IMR-90 (cell line): Measurements from ENCODE around the gene CDH13. TPM values are rescaled to one million over a fixed set of nuclear protein-coding genes. Genes with fewer than 3 reads are reported as not detected.

Source experiments
- ATAC-seq: fragments of 200-7000 bp; cut with Tn5 transposase; 2 replicates; pipeline ENCODE4 v1.9.1; 2020; ENCODE audit warnings: low read depth, mild to moderate bottlenecking, moderate library complexity
- BruUV-seq: library from RNA; stranded (reverse); fragments of 400-500 nt; replicated peaks from 2 replicates; lab custom pipeline; 2021; lab: Mats Ljungman, UMichigan
- CTCF ChIA-PET: fragments of 300-600 bp; formaldehyde crosslinking; extraction: SDS; loops from one replicate; lab custom pipeline; 2021; ENCODE audit warnings: antibody characterized with exemption; lab: Yijun Ruan, JAX
- POLR2A ChIA-PET: fragments of 300-600 bp; sonication (Branson Sonifier 250); formaldehyde crosslinking; loops from one replicate; lab custom pipeline; 2022; ENCODE audit warnings: antibody characterized with exemption; ENCODE audit not compliant: unreplicated experiment; lab: Charles Lee
- DNase-seq: peaks from one replicate; pipeline ENCODE4 v3.0.0; 2013
- H2AFZ ChIP-seq: replicated peaks from 2 replicates; pipeline ENCODE3; 2013; ENCODE audit warnings: low read length, mild to moderate bottlenecking; ENCODE audit not compliant: poor library complexity
- H2AK5ac ChIP-seq: 2 replicates; pipeline ENCODE4 v1.6.1; 2013; ENCODE audit warnings: low read depth, low read length, inconsistent platforms
- H2AK9ac ChIP-seq: replicated peaks from 2 replicates; pipeline ENCODE3; 2013; ENCODE audit warnings: mild to moderate bottlenecking, low read depth, low read length, moderate library complexity; ENCODE audit not compliant: poor library complexity
- H2BK120ac ChIP-seq: 2 replicates; pipeline ENCODE4 v1.6.1; 2013; ENCODE audit warnings: low read depth, low read length, inconsistent platforms
- H2BK15ac ChIP-seq: 3 replicates; pipeline ENCODE4 v1.6.1; 2013; ENCODE audit warnings: low read depth, low read length, inconsistent platforms
- H2BK20ac ChIP-seq: 2 replicates; pipeline ENCODE4 v1.6.1; 2013; ENCODE audit warnings: low read depth, mild to moderate bottlenecking, inconsistent platforms, low read length, moderate library complexity
- H2BK5ac ChIP-seq: 2 replicates; pipeline ENCODE4 v1.6.1; 2013; ENCODE audit warnings: mild to moderate bottlenecking, low read depth, low read length, inconsistent platforms; ENCODE audit not compliant: poor library complexity, severe bottlenecking
- H3K14ac ChIP-seq: replicated peaks from 2 replicates; pipeline ENCODE4 v1.6.1; 2013; ENCODE audit warnings: low read depth, low read length, inconsistent platforms
- H3K18ac ChIP-seq: 2 replicates; pipeline ENCODE4 v1.6.1; 2013; ENCODE audit warnings: low read depth, low read length, control low read depth
- H3K23ac ChIP-seq: 2 replicates; pipeline ENCODE4 v1.6.1; 2013; ENCODE audit warnings: low read depth, low read length, inconsistent platforms
- H3K27ac ChIP-seq: 2 replicates; pipeline ENCODE4 v1.5.1; 2013; ENCODE audit warnings: mild to moderate bottlenecking, control low read depth, low read length; ENCODE audit not compliant: insufficient read depth
- H3K27me3 ChIP-seq: 2 replicates; pipeline ENCODE4 v1.6.1; 2013; ENCODE audit warnings: low read length; ENCODE audit not compliant: control insufficient read depth, insufficient read depth
- H3K36me3 ChIP-seq: 2 replicates; pipeline ENCODE4 v1.6.1; 2013; ENCODE audit warnings: low read length, mixed read lengths; ENCODE audit not compliant: control insufficient read depth, insufficient read depth
- H3K4ac ChIP-seq: 2 replicates; pipeline ENCODE4 v1.6.1; 2013; ENCODE audit warnings: low read depth, low read length, inconsistent platforms
- H3K4me1 ChIP-seq: 2 replicates; pipeline ENCODE4 v1.6.1; 2013; ENCODE audit warnings: low read length, mixed read lengths; ENCODE audit not compliant: control insufficient read depth, insufficient read depth
- H3K4me2 ChIP-seq: 2 replicates; pipeline ENCODE4 v1.6.1; 2013; ENCODE audit warnings: low read depth, mild to moderate bottlenecking, control low read depth, low read length, moderate library complexity
- H3K4me3 ChIP-seq: 2 replicates; pipeline ENCODE4 v1.5.1; 2013; ENCODE audit warnings: low read depth, mild to moderate bottlenecking, control low read depth, low read length, moderate library complexity; ENCODE audit not compliant: insufficient read depth
- H3K56ac ChIP-seq: 2 replicates; pipeline ENCODE4 v1.6.1; 2013; ENCODE audit warnings: low read length, inconsistent platforms; ENCODE audit not compliant: insufficient read depth; ENCODE audit errors: extremely low read depth
- H3K79me1 ChIP-seq, 2 experiments: 2 replicates each; pipeline ENCODE4 v1.6.1; 2013; ENCODE audit warnings: low read length in 2 of 2, inconsistent platforms in 1 of 2, low read depth in 1 of 2
- H3K9ac ChIP-seq: 2 replicates; pipeline ENCODE4 v1.6.1; 2013; ENCODE audit warnings: low read depth, low read length, control low read depth
- H3K9me1 ChIP-seq: 2 replicates; pipeline ENCODE4 v1.6.1; 2013; ENCODE audit warnings: low read length, inconsistent platforms; ENCODE audit not compliant: insufficient read depth
- H3K9me3 ChIP-seq: 2 replicates; pipeline ENCODE4 v1.6.1; 2013; ENCODE audit warnings: low read length; ENCODE audit not compliant: control insufficient read depth, insufficient read depth
- H4K20me1 ChIP-seq: 2 replicates; pipeline ENCODE4 v1.6.1; 2013; ENCODE audit warnings: low read length, inconsistent platforms; ENCODE audit not compliant: insufficient read depth
- H4K5ac ChIP-seq: 2 replicates; pipeline ENCODE4 v1.6.1; 2013; ENCODE audit warnings: mild to moderate bottlenecking, low read depth, low read length, control low read depth
- H4K8ac ChIP-seq, 2 experiments: 2 replicates each; pipeline ENCODE4 v1.6.1; 2013; ENCODE audit warnings: low read depth in 2 of 2, low read length in 2 of 2, control low read depth in 1 of 2, inconsistent platforms in 1 of 2
- H4K91ac ChIP-seq: 2 replicates; pipeline ENCODE4 v1.6.1; 2013; ENCODE audit warnings: low read depth, low read length, inconsistent platforms; ENCODE audit not compliant: insufficient read depth
- BHLHE40 ChIP-seq: fragments of 150-350 bp; IDR thresholded peaks from 2 replicates; pipeline ENCODE4 v1.6.1; 2016; ENCODE audit warnings: mild to moderate bottlenecking, low read depth, low read length
- CTCF ChIP-seq: conservative IDR thresholded peaks from 2 replicates; pipeline ENCODE4 v1.5.1; 2012; ENCODE audit warnings: mild to moderate bottlenecking, low read depth, low read length, improper control_type of control experiment
- ELK1 ChIP-seq: fragments of 150-350 bp; IDR thresholded peaks from 2 replicates; pipeline ENCODE4 v1.6.1; 2016; ENCODE audit warnings: low read depth, mild to moderate bottlenecking, low read length, moderate library complexity, borderline replicate concordance
- MAFK ChIP-seq: IDR thresholded peaks from 2 replicates; pipeline ENCODE4 v1.6.1; 2012; ENCODE audit warnings: low read depth, low read length, improper control_type of control experiment
- MXI1 ChIP-seq: IDR thresholded peaks from 2 replicates; pipeline ENCODE4 v1.6.1; 2012; ENCODE audit warnings: low read depth, mild to moderate bottlenecking, low read length, moderate library complexity, borderline replicate concordance
- NFE2L2 ChIP-seq: fragments of 150-350 bp; IDR thresholded peaks from 2 replicates; pipeline ENCODE4 v1.6.1; 2016; ENCODE audit warnings: low read depth, mild to moderate bottlenecking, low read length
- POLR2A ChIP-seq: IDR thresholded peaks from 2 replicates; pipeline ENCODE4 v1.6.1; 2012; ENCODE audit warnings: mild to moderate bottlenecking, low read depth, low read length
- RAD21 ChIP-seq: IDR thresholded peaks from 2 replicates; pipeline ENCODE4 v1.6.1; 2012; ENCODE audit warnings: low read length, improper control_type of control experiment
- RFX5 ChIP-seq: IDR thresholded peaks from 2 replicates; pipeline ENCODE4 v1.8.0; 2012; ENCODE audit warnings: low read depth, mild to moderate bottlenecking, low read length, moderate library complexity
- USF2 ChIP-seq: fragments of 150-350 bp; IDR thresholded peaks from 2 replicates; pipeline ENCODE4 v1.6.1; 2017; ENCODE audit warnings: mild to moderate bottlenecking, antibody characterized with exemption, low read length, low read depth
- WGBS, 2 experiments: methylation state at CpG; one replicate each; pipeline versions ENCODE4 v1.1.5 to v1.1.7; 2013; ENCODE audit warnings: missing lambda C conversion rate in 2 of 2; ENCODE audit not compliant: insufficient read length in 1 of 2; ENCODE audit errors: extremely low coverage in 2 of 2; 5-methylcytosine and 5-hydroxymethylcytosine counted together
- dilution Hi-C: fragments of 300-500 bp; cut with HindIII; formaldehyde crosslinking; loops from one replicate; pipeline ENCODE4 v1.14.3; 2018; ENCODE audit warnings: low sequenced_read_pairs; ENCODE audit not compliant: unreplicated experiment
- in situ Hi-C: fragments of 300-500 bp; cut with MboI; formaldehyde crosslinking; loops from 3 replicates; pipeline ENCODE4 v1.14.3; 2019; ENCODE audit warnings: low sequenced_read_pairs, inconsistent platforms, mixed read lengths
- intact Hi-C: fragments of 100-400 bp; cut with micrococcal nuclease; formaldehyde crosslinking; loops from 2 replicates; pipeline ENCODE4 v1.10.0; 2022
- polyA plus RNA-seq, 3 experiments: library from polyadenylated mRNA; depleted of rRNA; stranded (reverse); fragments of >200 nt; gene quantifications; 2 replicates each; pipeline ENCODE4 v1.2.3, GENCODE V29; 2012; ENCODE audit warnings: low replicate concordance in 1 of 3
- total RNA-seq: library from RNA; depleted of rRNA; stranded (reverse); fragments of >200 nt; gene quantifications from 2 replicates; pipeline ENCODE4 v1.2.3, GENCODE V29; 2012

CDH13 gene
- total and polyA plus RNA-seq, 2 of the 4 experiments (the other 2 are of a cell fraction) = 61.6 to 74.7 TPM

- no peak overlapping the region for H2BK5ac ChIP-seq
- H2AK5ac ChIP-seq = no peak overlapping the region
- no peak overlapping the region for H3K9ac ChIP-seq
- H4K8ac ChIP-seq = no peak overlapping the region
- no peak overlapping the region for H3K4me3 ChIP-seq
- H2BK20ac ChIP-seq = no peak overlapping the region
- no peak overlapping the region for H2BK120ac ChIP-seq
- H3K4ac ChIP-seq = no peak overlapping the region
- no peak overlapping the region for H4K5ac ChIP-seq
- H3K56ac ChIP-seq = no peak overlapping the region
- H3K79me1 ChIP-seq = peaks cover 16 to 23% of the 10 kb centered on the region in 2 experiments; a peak in 3 of 4 replicates
- TF ChIP-seq POLR2A = no peak
- no peak for TF ChIP-seq ELK1
- no peak for TF ChIP-seq USF2
- TF ChIP-seq MXI1 = no peak
- TF ChIP-seq NFE2L2 = no peak
- TF ChIP-seq CTCF = no peak
- TF ChIP-seq RFX5 = no peak
- no peak for TF ChIP-seq BHLHE40
- no peak for TF ChIP-seq RAD21
- no peak for TF ChIP-seq MAFK
- H2AFZ ChIP-seq = no peak overlapping the region
- dilution Hi-C loops = no loop called here
- no peak overlapping the region for H2BK15ac ChIP-seq
- H4K91ac ChIP-seq = no peak overlapping the region
- H3K9me3 ChIP-seq = no peaks in the 10 kb centered on the region
- H3K23ac ChIP-seq = no peak overlapping the region
- no peak overlapping the region; the same call in 1 of the 2 replicates for H3K4me2 ChIP-seq
- no peak overlapping the region for H3K18ac ChIP-seq
- no peaks in the 10 kb centered on the region for H3K27me3 ChIP-seq
- no peaks in the 10 kb centered on the region for H3K36me3 ChIP-seq
- in situ Hi-C loops = no loop called here
- no peak overlapping the region for H3K14ac ChIP-seq
- POLR2A ChIA-PET = no interaction called here
- H4K20me1 ChIP-seq = no peaks in the 10 kb centered on the region
- intact Hi-C loops = loop anchor here (5.0 kb wide), 1 partner anchor 103 kb away; no protein-coding TSS in a partner anchor
- no peak overlapping the region for H3K27ac ChIP-seq
- ATAC-seq (no peak), DNase-seq (no peak)
- H2AK9ac ChIP-seq = no peak overlapping the region
- no peaks in the 10 kb centered on the region; the same call in 1 of the 2 replicates for H3K9me1 ChIP-seq
- WGBS, 2 experiments = 80% methylated on average over 2 of the region's 5 CpGs; no CpG with 5 or more reads in 1 of the 2 experiments
- CTCF ChIA-PET = no interaction called here
- BruUV-seq = no TSS peak
- H3K4me1 ChIP-seq = no peaks in the 10 kb centered on the region
Measured at GRCh38 chr16:82735673-82736091, 108.9 kb downstream of the CDH13 start.
